Measurements from ENCODE around the gene COL21A1.
"Not testable (repeated sequence)": the region's sequence is repeated elsewhere in the genome, so short reads cannot be mapped to it uniquely, and the experiment has no call there.

COL21A1 gene

DNA sequence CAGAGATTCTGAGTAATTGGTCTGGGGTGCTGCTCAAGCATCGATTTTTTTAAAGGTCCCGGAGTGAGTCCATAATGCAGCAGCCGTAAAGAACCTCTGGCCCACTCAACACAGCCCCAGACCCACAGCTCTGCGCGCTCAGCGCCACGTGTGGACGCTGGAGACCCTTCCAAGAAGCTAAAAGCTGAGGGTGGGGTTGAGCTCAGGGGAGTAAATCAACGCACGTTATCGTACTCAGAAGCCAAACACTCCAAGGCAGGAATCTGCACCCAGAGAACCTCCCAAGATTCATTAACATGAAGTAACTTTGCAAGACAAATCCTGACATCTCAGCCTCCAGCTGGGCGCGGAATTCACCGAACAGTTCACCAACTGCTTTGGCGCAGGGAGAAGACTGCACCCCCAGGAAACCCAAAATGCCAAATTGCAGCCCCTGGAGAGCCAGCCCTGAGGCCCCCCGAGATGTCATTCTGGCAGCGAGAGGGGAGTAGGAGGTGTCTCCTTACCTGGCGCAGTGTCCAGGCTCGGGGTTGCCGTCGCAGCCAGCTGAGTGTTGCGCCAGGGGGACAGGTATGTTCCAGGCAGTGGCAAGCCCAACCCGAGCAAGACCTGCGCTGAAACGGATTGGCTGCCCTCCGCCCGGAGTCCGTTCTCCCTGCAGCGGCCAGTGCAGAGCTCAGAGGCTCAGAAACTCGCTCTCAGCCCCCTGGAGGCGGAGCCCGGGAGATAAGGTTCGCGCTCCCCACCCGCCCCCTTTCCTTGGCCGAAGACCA is at the start of gene COL21A1:
TSS of gene COL21A1 (minus strand) at position 700 of the 773 bp plus-strand sequence. CDS start 64,962 bp downstream, outside the sequence.
- no peak for DNase-seq (ENCODE audit: low read depth)

DNA sequence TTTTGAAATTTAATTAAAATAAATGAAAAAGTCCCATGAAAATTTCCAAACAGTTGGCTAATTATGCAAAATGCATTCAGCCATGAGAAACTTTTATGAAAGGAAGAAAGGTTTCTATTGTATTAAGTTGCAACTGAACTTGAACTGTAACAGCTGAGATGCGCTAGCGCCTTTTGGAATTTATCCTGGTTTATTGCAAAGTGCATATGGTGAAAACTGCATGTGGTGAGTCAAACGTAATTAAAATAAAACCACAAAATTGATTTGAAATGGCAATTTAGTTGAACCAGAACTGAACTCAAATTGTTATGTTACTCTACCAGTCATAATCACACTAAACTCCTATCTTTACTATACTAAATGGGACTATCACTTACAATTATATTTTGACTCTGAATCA is 46.4 kb upstream of the COL21A1 start:
- no peak for DNase-seq (ENCODE audit: low read depth)

DNA sequence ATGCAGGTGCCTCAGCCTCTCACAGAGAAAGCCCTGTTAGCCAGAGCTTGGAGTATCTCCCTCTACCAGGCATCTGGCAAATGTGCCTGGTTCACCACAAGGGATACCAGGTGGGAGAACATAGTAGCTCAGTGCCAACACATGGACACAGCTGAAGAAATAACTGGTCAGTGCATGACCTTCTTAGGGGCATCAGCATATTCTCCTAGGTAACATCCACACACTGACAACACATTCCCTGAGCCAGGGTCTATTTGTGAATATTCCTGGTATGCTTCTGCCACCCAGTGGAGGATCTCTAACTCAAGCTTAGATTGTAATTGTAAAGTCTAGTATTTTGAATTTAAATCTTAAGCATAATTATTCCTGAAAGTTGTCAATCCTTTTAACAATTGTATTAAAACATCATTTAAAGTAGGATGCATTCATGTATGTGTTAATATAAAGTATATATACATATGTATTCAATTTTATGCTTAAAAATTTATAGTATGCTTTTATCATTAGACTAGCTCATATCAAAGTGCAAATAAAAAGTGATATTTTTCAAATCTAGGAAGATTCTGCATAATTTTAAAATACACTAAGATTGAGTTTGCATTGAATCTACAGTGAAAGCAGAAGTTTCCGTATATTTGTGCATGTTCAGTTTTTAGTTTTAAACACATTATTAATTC is 45.3 kb upstream of the COL21A1 start:
- DNase-seq (ENCODE audit: low read depth): no peak

- no peak for DNase-seq (ENCODE audit: low read depth)
Measured at GRCh38 chr6:56291302-56291917, 44.0 kb upstream of the COL21A1 start.

GRCh38 chr6:56289721-56290120 is 42.3 kb upstream of the COL21A1 start:
- no peak for DNase-seq (ENCODE audit: low read depth)

DNA sequence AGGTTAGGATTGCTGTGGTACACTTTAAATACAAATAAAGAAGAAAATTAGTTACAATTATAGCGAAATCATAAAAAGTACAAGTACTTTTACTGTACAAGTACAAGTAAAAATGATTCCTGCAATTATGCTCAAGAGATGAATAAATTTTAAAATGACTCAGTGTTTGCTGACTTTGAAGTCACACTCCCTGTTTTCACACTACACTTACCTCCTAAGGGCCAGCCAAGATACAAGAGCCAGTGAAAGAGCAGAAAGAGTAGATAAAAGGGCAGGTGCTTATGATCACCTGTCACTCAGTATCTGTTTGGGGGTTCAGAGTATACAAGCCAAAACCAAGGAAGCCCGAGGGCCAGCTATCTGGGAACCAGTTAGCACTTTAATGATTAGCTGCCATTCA is 41.0 kb upstream of the COL21A1 start:
- no peak for DNase-seq (ENCODE audit: low read depth)

- no peak for DNase-seq (ENCODE audit: low read depth)
Measured at GRCh38 chr6:56282391-56282790, 35.0 kb upstream of the COL21A1 start.

GRCh38 chr6:56280126-56280525 is 32.7 kb upstream of the COL21A1 start:
- no peak for DNase-seq (ENCODE audit: low read depth)

DNA sequence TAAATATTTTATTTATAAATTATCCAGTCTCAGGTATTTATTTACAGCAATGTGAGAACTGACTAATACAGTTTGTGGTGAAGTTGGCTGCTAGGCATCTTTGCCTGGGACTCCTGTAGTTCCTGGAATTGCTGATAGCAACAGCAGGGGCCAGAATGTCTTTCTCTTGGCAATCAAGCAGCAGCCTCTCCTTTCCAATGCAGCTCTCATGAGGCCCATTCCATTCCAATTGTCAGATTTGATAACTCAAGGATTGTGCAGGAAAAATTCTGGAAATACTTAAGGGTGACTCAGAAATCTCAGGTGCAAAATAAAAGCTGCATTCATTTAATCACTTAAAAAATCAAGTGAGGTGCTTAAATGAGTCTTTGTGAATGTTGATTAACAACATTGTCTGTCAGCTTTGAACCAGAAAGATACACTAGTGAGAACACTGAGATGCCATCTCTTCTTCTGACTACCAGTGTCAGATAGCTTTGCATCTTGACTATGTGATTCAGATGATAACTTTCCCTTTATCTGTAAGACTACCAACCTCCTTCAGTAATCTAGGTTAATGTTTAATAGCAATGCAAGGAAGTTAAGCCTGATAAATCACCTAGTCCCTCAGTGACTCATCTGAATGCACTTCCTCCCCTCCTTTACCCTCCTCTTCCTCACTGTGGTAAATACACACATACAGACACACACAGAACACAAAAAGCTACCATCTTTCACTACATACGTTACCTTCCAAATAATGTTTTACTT is 32.1 kb upstream of the COL21A1 start:
- no peak for DNase-seq (ENCODE audit: low read depth)

- DNase-seq (ENCODE audit: low read depth): no peak
Measured at GRCh38 chr6:56278171-56278591, 30.8 kb upstream of the COL21A1 start.

DNA sequence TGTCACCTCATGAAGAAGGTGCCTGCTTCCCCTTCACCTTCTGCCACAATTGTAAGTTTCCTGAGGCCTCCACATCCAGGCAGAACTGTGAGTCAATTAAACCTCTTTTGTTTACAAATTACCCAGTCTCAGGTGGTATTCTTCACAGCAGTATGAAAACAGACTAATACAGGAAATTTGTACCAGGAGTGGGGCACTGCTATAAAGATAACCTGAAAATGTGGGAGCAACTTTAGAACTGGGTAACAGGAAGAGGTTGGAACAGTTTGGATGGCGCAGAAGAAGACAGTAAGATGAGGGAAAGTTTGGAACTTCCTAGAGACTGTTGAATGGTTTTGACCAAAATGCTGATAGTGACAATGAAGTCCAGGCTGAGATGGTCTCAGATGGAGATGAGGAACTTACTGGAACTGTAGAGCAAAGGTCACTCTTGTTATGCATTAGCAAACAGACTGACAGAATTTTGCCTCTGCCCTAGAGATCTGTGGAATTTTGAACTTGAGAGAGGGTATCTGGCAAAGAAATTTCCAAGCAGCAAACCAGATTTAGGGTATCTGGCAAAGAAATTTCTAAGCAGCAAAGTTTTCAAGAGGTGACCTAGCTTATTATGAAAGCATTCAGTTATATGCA is 23.5 kb upstream of the COL21A1 start:
- no peak for DNase-seq (ENCODE audit: low read depth)

- DNase-seq (ENCODE audit: low read depth): no peak
Measured at GRCh38 chr6:56268266-56268665, 20.9 kb upstream of the COL21A1 start.

DNA sequence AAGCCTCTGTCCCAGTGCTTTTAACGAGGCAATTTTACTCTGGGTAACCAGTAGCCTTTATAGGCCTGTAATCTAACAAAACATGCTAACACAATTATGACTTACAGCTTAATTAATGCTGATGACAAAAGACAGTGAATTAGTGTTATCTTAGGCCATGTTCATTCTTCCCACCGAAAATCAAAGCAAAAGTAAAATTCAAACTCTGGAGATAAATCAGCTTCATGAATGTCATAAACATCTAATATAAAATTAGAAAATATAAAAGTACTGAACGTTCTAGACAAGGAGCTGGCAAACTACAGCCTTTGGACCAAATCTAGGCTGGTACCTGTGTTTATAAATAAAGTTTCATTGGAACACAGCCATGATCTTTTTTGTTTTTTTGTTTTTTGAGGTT is 18.6 kb upstream of the COL21A1 start:
- no peak for DNase-seq (ENCODE audit: low read depth)

DNA sequence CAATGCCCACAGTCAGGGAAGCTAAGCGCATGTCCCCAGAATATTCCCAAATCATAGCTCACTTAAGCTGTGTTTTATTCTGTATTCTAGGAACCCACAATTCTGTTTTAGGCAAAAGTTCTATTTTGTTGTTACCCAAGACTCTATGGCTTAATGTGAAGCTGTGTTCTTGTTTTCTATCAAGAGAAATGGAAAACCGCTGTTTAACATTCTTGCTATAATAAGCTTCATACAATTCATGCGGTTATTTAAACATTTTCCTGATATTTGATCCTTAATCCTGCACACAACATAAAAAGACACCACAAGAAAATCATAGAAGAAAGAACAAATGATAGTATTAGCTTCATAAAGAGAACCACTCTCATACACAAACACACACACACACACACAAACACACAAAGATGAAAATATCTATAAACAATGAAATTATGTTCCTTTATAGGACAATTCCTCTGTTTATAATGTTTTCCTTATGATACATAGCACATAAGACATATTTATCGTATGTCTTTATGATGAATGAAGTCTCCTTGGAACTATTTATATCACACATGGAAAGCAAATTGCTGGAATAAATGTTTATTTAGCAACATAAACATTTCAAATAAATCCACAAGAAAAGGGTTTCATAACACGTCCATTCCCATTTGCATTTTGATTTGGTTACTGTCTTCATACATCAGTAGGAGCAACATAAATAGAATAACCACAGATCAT is 16.4 kb upstream of the COL21A1 start:
- DNase-seq (ENCODE audit: low read depth): no peak

- not testable (repeated sequence) for DNase-seq (ENCODE audit: low read depth)
Measured at GRCh38 chr6:56260593-56260992, 13.2 kb upstream of the COL21A1 start.

DNA sequence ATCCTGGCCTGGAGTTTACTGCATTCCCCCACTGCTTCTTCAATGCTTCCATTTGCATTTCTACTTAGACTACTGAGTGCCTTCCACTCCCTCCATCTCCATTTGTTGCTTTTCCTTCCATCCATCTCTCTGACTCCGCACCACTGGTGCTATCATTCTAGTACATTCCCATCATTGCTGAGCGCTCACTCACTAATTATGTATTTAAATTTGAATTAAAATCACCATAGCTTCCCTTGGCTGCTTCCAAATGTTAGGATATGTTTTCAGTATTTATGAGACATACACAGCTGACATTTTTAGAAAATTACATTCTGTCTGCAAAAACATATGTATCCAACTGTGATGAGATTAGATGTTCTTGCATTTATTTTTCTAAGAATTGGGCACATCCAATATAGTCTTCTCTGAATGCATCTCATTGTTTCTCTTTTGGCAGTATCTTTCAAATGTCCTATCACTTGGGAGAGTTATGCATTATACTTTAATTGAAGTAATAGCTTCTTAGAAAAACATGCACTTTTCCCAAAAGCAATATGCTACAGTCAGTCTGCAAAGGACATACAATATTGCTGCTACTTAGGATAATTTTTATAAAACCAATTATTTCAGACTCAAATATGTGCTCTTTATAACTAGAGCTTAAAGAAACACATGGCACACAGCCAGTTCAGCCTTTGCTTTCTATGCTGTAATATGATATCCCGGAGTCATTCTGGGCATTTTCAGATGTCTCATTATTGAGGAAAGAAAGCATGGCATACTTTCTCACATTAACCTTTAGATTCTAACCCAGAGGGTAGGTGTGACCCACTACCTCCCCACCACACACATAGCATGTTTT is 12.1 kb upstream of the COL21A1 start:
- DNase-seq (ENCODE audit: low read depth): no peak

DNA sequence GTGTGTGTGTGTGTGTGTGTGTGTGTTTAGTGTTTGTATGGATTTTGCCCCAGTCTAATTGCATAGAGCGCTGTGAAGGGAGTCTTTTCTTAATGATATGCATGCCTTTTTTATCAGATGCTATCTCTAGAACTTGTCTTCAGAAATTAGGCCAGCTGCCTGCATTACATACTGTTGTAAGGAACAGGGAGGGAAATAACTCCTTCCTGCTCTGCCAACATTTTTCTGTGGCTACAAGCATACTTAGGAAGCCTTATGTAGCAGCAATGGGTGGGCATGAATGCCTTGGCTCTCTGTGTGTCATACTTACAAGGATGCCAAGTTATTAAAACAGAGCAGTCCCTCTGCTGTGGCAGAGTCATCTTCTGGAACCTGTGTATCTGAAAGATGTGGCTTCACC is 8.0 kb upstream of the COL21A1 start:
- DNase-seq (ENCODE audit: low read depth): no peak

DNA sequence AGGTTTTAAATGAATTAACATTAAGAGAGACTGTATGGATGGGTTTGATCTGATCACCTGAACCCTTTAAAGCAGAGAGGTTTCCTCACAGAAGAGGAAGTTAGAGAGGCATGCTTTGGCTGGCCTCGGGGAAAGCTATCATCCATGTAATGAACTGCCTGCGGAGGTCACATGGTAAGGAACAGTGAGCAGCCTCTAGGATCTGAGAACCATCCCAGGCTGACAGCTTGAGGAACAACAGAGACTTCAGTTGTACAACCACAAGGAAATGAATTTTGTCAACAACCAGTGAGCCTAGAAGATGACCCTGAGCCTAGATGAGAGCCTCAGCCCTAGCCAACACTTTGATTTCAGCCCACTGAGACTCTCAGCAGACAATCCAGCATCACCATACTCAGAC is 2.9 kb upstream of the COL21A1 start:
- DNase-seq (ENCODE audit: low read depth): no peak

DNA sequence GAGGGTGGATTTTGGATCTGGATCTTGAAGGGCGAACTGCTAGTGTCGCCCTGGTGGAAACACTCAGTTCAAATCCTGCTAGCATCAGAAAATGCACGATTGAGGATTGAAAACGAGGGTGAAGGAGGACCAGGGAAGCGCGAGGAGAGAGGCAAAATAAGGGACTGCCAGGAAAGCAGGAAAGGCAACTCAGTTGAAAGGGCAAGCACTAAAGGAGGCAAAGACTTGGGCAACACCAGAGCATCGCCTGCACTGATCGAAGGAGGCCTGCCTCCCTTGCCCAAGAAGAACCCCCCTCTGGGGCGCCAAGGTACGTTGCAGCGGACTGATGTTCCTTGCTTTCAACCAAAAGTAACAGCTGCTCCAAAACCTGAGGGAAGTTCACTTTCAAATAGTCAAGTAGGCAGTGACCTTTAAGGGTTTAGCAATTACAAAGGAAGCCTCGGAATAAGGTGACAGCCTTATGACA is 308 bp upstream of the COL21A1 start:
- DNase-seq (ENCODE audit: low read depth): no peak

DNA sequence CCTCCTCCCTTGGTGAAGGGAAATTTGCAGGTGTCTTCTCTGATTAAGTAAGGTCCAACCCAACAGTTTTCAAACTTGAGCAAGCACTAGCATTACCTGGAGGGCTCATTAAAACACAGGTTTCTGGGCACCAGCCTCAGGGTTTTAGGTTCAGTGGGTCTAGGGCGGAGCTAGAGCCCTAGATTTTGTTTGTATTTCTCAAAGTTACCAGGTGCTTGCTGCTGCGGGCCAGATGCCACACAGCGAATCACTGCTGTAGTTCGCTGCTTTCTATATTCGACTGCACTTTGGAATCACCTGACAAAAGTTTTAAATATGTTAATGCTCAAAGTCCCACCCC is 869 bp downstream of the COL21A1 start:
- DNase-seq (ENCODE audit: low read depth): no peak

All from activated T-helper 1 cell treated with Interleukin-2 at 50 U/mL for 16 hours (primary cell).